ENCODE data around the gene GTSE1. TPM values are rescaled to one million over a fixed set of nuclear protein-coding genes. Genes with fewer than 3 reads are reported as not detected.

Gene GTSE1
- total and polyA plus RNA-seq, 4 experiments from 2014 or later = 0.64 TPM; not detected in 3

- Mint-ChIP-seq H3K4me3 (no peak overlapping the region), H3K27me3 (no peaks in the 10 kb centered on the region), H3K27ac (peak overlapping the region in 2 of 7 donors; percentile 41 to 45), H3K9me3 (no peaks in the 10 kb centered on the region), H3K36me3 (peaks cover 18 to 19% of the 10 kb centered on the region in 2 donors), H3K4me1 (no peaks in the 10 kb centered on the region)
- H3K27me3 ChIP-seq (ENCODE audit: insufficient read depth, low read length) = no peaks in the 10 kb centered on the region
- ChIA-PET POLR2A (ENCODE audit: partially characterized antibody) (no interaction called here), CTCF (ENCODE audit: partially characterized antibody) (no interaction called here)
- H3K9me3 ChIP-seq (ENCODE audit: control insufficient read depth in 1 of 2, low read length in 2 of 2) = no peaks in the 10 kb centered on the region
- no peaks in the 10 kb centered on the region for H3K36me3 ChIP-seq (ENCODE audit: insufficient read depth, low read length)
- no peak overlapping the region for H3K27ac ChIP-seq (ENCODE audit: low read depth, low read length)
- H3K4me1 ChIP-seq (ENCODE audit: insufficient read depth, low read length) = no peaks in the 10 kb centered on the region
- no peak overlapping the region for H3K4me3 ChIP-seq (ENCODE audit: low read length in 2 of 2)
- peak in 1 of 5 donors; percentile 20 for DNase-seq
- intact Hi-C loops (cut with micrococcal nuclease) = no loop called here
Observed at GRCh38 chr22:46280999-46281623, 15.6 kb upstream of the GTSE1 start.

GRCh38 chr22:46281866-46282678 is 14.6 kb upstream of the GTSE1 start:
- Histone ChIP-seq H3K4me3 (ENCODE audit: low read length in 2 of 2) (no peak overlapping the region), H3K36me3 (ENCODE audit: insufficient read depth, low read length) (no peaks in the 10 kb centered on the region), H3K4me1 (ENCODE audit: insufficient read depth, low read length) (no peaks in the 10 kb centered on the region), H3K9me3 (ENCODE audit: control insufficient read depth in 1 of 2, low read length in 2 of 2) (no peaks in the 10 kb centered on the region), H3K27ac (ENCODE audit: low read depth, low read length) (no peak overlapping the region), H3K27me3 (ENCODE audit: insufficient read depth, low read length) (no peaks in the 10 kb centered on the region)
- DNase-seq = no peak
- peaks cover 0 to under 1% (median 0%) of the 10 kb centered on the region in 4 donors for H3K4me1 Mint-ChIP-seq
- CTCF ChIA-PET (ENCODE audit: partially characterized antibody) = no interaction called here
- H3K27ac Mint-ChIP-seq = peak overlapping the region in 1 of 7 donors; percentile 74
- intact Hi-C loops (cut with micrococcal nuclease) = no loop called here
- POLR2A ChIA-PET (ENCODE audit: partially characterized antibody) = no interaction called here
- no peak overlapping the region for H3K4me3 Mint-ChIP-seq
- peaks cover 15 to 18% of the 10 kb centered on the region in 2 donors for H3K36me3 Mint-ChIP-seq
- no peaks in the 10 kb centered on the region for H3K9me3 Mint-ChIP-seq
- no peaks in the 10 kb centered on the region for H3K27me3 Mint-ChIP-seq

GRCh38 chr22:46286006-46286405 is 10.7 kb upstream of the GTSE1 start:
- Mint-ChIP-seq H3K9me3 (peaks cover 0 to 2% (median 0%) of the 10 kb centered on the region in 8 donors), H3K4me1 (peaks cover 6 to 17% (median 11%) of the 10 kb centered on the region in 4 donors), H3K27me3 (no peaks in the 10 kb centered on the region), H3K27ac (peak overlapping the region in 2 of 7 donors; percentile 18 to 59), H3K36me3 (peaks cover 6 to 12% of the 10 kb centered on the region in 2 donors), H3K4me3 (no peak overlapping the region)
- H3K36me3 ChIP-seq (ENCODE audit: insufficient read depth, low read length) = no peaks in the 10 kb centered on the region
- H3K4me1 ChIP-seq (ENCODE audit: insufficient read depth, low read length) = peaks cover 16% of the 10 kb centered on the region
- H3K4me3 ChIP-seq (ENCODE audit: low read length in 2 of 2) = no peak overlapping the region
- no peak for DNase-seq
- H3K27me3 ChIP-seq (ENCODE audit: insufficient read depth, low read length) = no peaks in the 10 kb centered on the region
- intact Hi-C loops (cut with micrococcal nuclease) = no loop called here
- no peaks in the 10 kb centered on the region for H3K9me3 ChIP-seq (ENCODE audit: control insufficient read depth in 1 of 2, low read length in 2 of 2)
- no peak overlapping the region for H3K27ac ChIP-seq (ENCODE audit: low read depth, low read length)
- ChIA-PET CTCF (ENCODE audit: partially characterized antibody) (interaction anchor here (2.0 kb wide), 1 partner anchor 164 kb away, joined by 6 read pairs; no protein-coding TSS in a partner anchor), POLR2A (ENCODE audit: partially characterized antibody) (interaction anchor here (2.5 kb wide), 1 partner anchor 10 kb away, joined by 9 read pairs; the partner anchor contains the start of gene GTSE1)

- ChIA-PET CTCF (ENCODE audit: partially characterized antibody) (interaction anchor here (2.0 kb wide), 1 partner anchor 165 kb away, joined by 6 read pairs; no protein-coding TSS in a partner anchor), POLR2A (ENCODE audit: partially characterized antibody) (interaction anchor here (2.5 kb wide), 1 partner anchor 9 kb away, joined by 9 read pairs; the partner anchor contains the start of gene GTSE1)
- Histone ChIP-seq H3K27ac (ENCODE audit: low read depth, low read length) (no peak overlapping the region), H3K4me1 (ENCODE audit: insufficient read depth, low read length) (peaks cover 16% of the 10 kb centered on the region), H3K9me3 (ENCODE audit: control insufficient read depth in 1 of 2, low read length in 2 of 2) (no peaks in the 10 kb centered on the region), H3K4me3 (ENCODE audit: low read length in 2 of 2) (no peak overlapping the region), H3K36me3 (ENCODE audit: insufficient read depth, low read length) (no peaks in the 10 kb centered on the region), H3K27me3 (ENCODE audit: insufficient read depth, low read length) (no peaks in the 10 kb centered on the region)
- H3K9me3 Mint-ChIP-seq = peaks cover 0 to 2% (median 0%) of the 10 kb centered on the region in 8 donors
- intact Hi-C loops (cut with micrococcal nuclease) = no loop called here
- peak overlapping the region in 3 of 8 donors; percentile 26 to 31 (median 30) for H3K4me3 Mint-ChIP-seq
- peak overlapping the region in 3 of 7 donors; percentile 70 to 90 (median 83) for H3K27ac Mint-ChIP-seq
- DNase-seq = no peak
- H3K27me3 Mint-ChIP-seq = no peaks in the 10 kb centered on the region
- peaks cover 5 to 12% of the 10 kb centered on the region in 2 donors for H3K36me3 Mint-ChIP-seq
- peaks cover 6 to 17% (median 11%) of the 10 kb centered on the region in 4 donors for H3K4me1 Mint-ChIP-seq
Observed at GRCh38 chr22:46286941-46287872, 9.5 kb upstream of the GTSE1 start.

- Histone ChIP-seq H3K9me3 (ENCODE audit: control insufficient read depth in 1 of 2, low read length in 2 of 2) (no peaks in the 10 kb centered on the region), H3K27me3 (ENCODE audit: insufficient read depth, low read length) (no peaks in the 10 kb centered on the region), H3K4me3 (ENCODE audit: low read length in 2 of 2) (no peak overlapping the region), H3K4me1 (ENCODE audit: insufficient read depth, low read length) (peaks cover 16% of the 10 kb centered on the region), H3K36me3 (ENCODE audit: insufficient read depth, low read length) (no peaks in the 10 kb centered on the region), H3K27ac (ENCODE audit: low read depth, low read length) (no peak overlapping the region)
- intact Hi-C loops (cut with micrococcal nuclease) = no loop called here
- H3K27ac Mint-ChIP-seq = peak overlapping the region in 4 of 7 donors; percentile 48 to 90 (median 76)
- peaks cover 0 to 2% (median 0%) of the 10 kb centered on the region in 8 donors for H3K9me3 Mint-ChIP-seq
- ChIA-PET POLR2A (ENCODE audit: partially characterized antibody) (interaction anchor here (0.6 to 2.5 kb wide), 2 partner anchors 8 to 37 kb away, joined by 3 to 9 read pairs; partner anchors contain the start of gene GTSE1), CTCF (ENCODE audit: partially characterized antibody) (interaction anchor here (2.0 kb wide), 1 partner anchor 166 kb away, joined by 6 read pairs; no protein-coding TSS in a partner anchor)
- peaks cover 9 to 14% of the 10 kb centered on the region in 2 donors for H3K36me3 Mint-ChIP-seq
- peak overlapping the region in 4 of 8 donors; percentile 26 to 44 (median 30) for H3K4me3 Mint-ChIP-seq
- no peaks in the 10 kb centered on the region for H3K27me3 Mint-ChIP-seq
- H3K4me1 Mint-ChIP-seq = peaks cover 6 to 17% (median 11%) of the 10 kb centered on the region in 4 donors
- DNase-seq = no peak
Observed at GRCh38 chr22:46287873-46288751, 8.6 kb upstream of the GTSE1 start.

GRCh38 chr22:46288846-46289243 is 7.8 kb upstream of the GTSE1 start:
- Histone ChIP-seq H3K36me3 (ENCODE audit: insufficient read depth, low read length) (no peaks in the 10 kb centered on the region), H3K4me3 (ENCODE audit: low read length in 2 of 2) (no peak overlapping the region), H3K9me3 (ENCODE audit: control insufficient read depth in 1 of 2, low read length in 2 of 2) (no peaks in the 10 kb centered on the region), H3K4me1 (ENCODE audit: insufficient read depth, low read length) (peaks cover 16% of the 10 kb centered on the region), H3K27ac (ENCODE audit: low read depth, low read length) (no peak overlapping the region), H3K27me3 (ENCODE audit: insufficient read depth, low read length) (no peaks in the 10 kb centered on the region)
- no peak for DNase-seq
- Mint-ChIP-seq H3K4me1 (peaks cover 6 to 17% (median 11%) of the 10 kb centered on the region in 4 donors), H3K27me3 (no peaks in the 10 kb centered on the region), H3K9me3 (peaks cover 0 to 2% (median 0%) of the 10 kb centered on the region in 8 donors), H3K36me3 (peaks cover 9 to 12% of the 10 kb centered on the region in 2 donors), H3K4me3 (no peak overlapping the region), H3K27ac (no peak overlapping the region)
- intact Hi-C loops (cut with micrococcal nuclease) = no loop called here
- CTCF ChIA-PET (ENCODE audit: partially characterized antibody) = no interaction called here
- POLR2A ChIA-PET (ENCODE audit: partially characterized antibody) = interaction anchor here (1.6 kb wide), 1 partner anchor 39 kb away, joined by 4 read pairs; the partner anchor contains the start of gene CDPF1
